Testis (tissue), 3 donors: ENCODE data around the gene MAGI1. TPM values are rescaled to one million over a fixed set of nuclear protein-coding genes. Genes with fewer than 3 reads are reported as not detected.

Experiments
- DNase-seq: peaks from one replicate; pipeline ENCODE4 v3.0.0-alpha.2; 2019
- H3K27ac ChIP-seq, 2 donors: fragments of 200-600 bp; sonication (generic); one replicate each; pipeline ENCODE4 v1.5.1; 2019
- H3K27me3 ChIP-seq: fragments of 200-600 bp; sonication (generic); one replicate; pipeline ENCODE4 v1.5.1; 2019
- H3K36me3 ChIP-seq: fragments of 200-600 bp; sonication (generic); one replicate; pipeline ENCODE4 v1.5.1; 2017; ENCODE audit warnings: low read depth; ENCODE audit errors: missing control alignments
- H3K4me1 ChIP-seq: fragments of 200-600 bp; sonication (generic); one replicate; pipeline ENCODE4 v1.5.1; 2019
- H3K4me3 ChIP-seq, 2 donors: fragments of 200-600 bp; sonication (generic); one replicate each; pipeline ENCODE4 v1.5.1; 2017 to 2019
- H3K9me3 ChIP-seq: fragments of 200-600 bp; sonication (generic); one replicate; pipeline ENCODE4 v1.5.1; 2017
- POLR2A ChIP-seq: fragments of 450-650 bp; IDR thresholded peaks from one replicate; pipeline ENCODE4 v1.6.1; 2017; ENCODE audit warnings: antibody characterized with exemption, mild to moderate bottlenecking, moderate library complexity
- WGBS, 2 donors: methylation state at CpG; one replicate each; pipeline ENCODE4 v1.1.5; 2018; 5-methylcytosine and 5-hydroxymethylcytosine counted together
- intact Hi-C: fragments of 100-400 bp; cut with DNase I; formaldehyde crosslinking; loops from one replicate; pipeline ENCODE4 v1.15.1; 2023; ENCODE audit warnings: low total_unique reads
- polyA plus RNA-seq: library from polyadenylated mRNA; stranded (reverse); fragments of 350-450 nt; fragmentation: Illumina TruSeq; extraction: RNeasy Lipid Tissue Mini Kit (QIAGEN cat#74804); gene quantifications from one replicate; pipeline ENCODE4 v1.2.3, GENCODE V29; 2014; ENCODE audit warnings: low read depth, low replicate concordance; ENCODE audit not compliant: insufficient read depth
- total RNA-seq, 2 donors: library from RNA; depleted of rRNA; stranded (reverse); fragments of >200 nt; gene quantifications; one replicate each; pipeline ENCODE4 v1.2.3, GENCODE V29; 2016
- TF ChIP-seq, protein P1 (sequence below), 3 experiments: fragments of 450-650 bp in 2 of 3; fragments of 200-600 bp in 1 of 3; sonication (generic) in 1 of 3; IDR thresholded peaks; one replicate each; pipeline ENCODE4 v1.5.1; 2016 to 2019; ENCODE audit warnings: antibody characterized with exemption in 3 of 3, mild to moderate bottlenecking in 2 of 3, moderate library complexity in 1 of 3

The MAGI1 gene
- total and polyA plus RNA-seq, 3 donors from 2014 or later, result 55.4 to 60.4 (median 56.1) TPM

DNA sequence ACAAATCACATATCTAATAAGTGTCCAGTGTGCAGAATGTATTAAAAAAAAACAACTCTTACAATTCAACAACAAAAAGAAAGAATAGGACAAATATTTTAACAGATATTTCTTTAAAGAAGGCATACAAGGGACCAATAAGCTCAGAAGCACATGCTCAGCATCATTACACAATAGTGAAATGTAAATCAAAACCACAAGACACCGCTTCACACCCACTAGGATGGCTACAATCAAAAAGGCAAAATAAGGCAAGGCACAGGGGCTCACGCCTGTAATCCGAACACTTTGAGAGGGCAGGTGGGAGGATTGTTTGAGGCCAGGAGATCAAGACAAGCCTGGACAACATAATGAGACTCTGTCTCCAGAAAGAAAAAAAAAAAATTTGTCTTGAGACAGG is 255.6 kb downstream of the MAGI1 start:
- DNase-seq, result no peak
- H3K27ac ChIP-seq, result no peak overlapping the region
- no peaks in the 10 kb centered on the region for H3K36me3 ChIP-seq
- intact Hi-C loops, result no loop called here
- WGBS, 2 donors, result 84 to 95% methylated on average over 3 of the region's 3 CpGs
- H3K4me1 ChIP-seq, result peaks cover 8% of the 10 kb centered on the region
- H3K27me3 ChIP-seq, result no peaks in the 10 kb centered on the region
- no peak for TF ChIP-seq POLR2A
- TF ChIP-seq, protein P1, sequence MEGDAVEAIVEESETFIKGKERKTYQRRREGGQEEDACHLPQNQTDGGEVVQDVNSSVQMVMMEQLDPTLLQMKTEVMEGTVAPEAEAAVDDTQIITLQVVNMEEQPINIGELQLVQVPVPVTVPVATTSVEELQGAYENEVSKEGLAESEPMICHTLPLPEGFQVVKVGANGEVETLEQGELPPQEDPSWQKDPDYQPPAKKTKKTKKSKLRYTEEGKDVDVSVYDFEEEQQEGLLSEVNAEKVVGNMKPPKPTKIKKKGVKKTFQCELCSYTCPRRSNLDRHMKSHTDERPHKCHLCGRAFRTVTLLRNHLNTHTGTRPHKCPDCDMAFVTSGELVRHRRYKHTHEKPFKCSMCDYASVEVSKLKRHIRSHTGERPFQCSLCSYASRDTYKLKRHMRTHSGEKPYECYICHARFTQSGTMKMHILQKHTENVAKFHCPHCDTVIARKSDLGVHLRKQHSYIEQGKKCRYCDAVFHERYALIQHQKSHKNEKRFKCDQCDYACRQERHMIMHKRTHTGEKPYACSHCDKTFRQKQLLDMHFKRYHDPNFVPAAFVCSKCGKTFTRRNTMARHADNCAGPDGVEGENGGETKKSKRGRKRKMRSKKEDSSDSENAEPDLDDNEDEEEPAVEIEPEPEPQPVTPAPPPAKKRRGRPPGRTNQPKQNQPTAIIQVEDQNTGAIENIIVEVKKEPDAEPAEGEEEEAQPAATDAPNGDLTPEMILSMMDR (IDR thresholded peaks at IDR 0.05), result no peak
- no peak overlapping the region for H3K4me3 ChIP-seq
- no peaks in the 10 kb centered on the region for H3K9me3 ChIP-seq

DNA sequence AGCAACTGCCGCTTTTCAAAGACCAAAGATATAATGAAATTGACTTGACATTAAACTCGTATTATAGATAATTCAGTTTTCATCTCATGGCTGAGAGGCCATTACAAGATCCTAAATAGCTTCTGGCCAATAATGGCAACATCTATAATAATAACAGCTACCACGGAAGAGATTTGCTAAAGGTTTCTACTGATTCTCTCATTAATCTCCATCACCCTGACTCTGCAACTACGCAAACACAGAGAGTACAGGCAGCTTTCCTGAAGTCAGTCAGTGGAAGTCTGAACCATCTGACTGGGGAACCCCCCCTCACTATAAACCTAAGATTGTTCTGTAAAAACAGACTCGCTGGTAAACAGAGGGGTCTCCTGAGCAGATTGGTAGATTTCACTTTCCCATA is 257.1 kb downstream of the MAGI1 start:
- TF ChIP-seq, protein P1 (IDR thresholded peaks at IDR 0.05), result no peak
- TF ChIP-seq POLR2A, result no peak
- H3K27me3 ChIP-seq, result no peaks in the 10 kb centered on the region
- no peak for DNase-seq
- intact Hi-C loops, result no loop called here
- H3K27ac ChIP-seq, result no peak overlapping the region
- 92 to 93% methylated on average over 5 of the region's 5 CpGs for WGBS, 2 donors
- H3K4me1 ChIP-seq, result no peaks in the 10 kb centered on the region
- H3K36me3 ChIP-seq, result no peaks in the 10 kb centered on the region
- H3K4me3 ChIP-seq, result no peak overlapping the region
- no peaks in the 10 kb centered on the region for H3K9me3 ChIP-seq

DNA sequence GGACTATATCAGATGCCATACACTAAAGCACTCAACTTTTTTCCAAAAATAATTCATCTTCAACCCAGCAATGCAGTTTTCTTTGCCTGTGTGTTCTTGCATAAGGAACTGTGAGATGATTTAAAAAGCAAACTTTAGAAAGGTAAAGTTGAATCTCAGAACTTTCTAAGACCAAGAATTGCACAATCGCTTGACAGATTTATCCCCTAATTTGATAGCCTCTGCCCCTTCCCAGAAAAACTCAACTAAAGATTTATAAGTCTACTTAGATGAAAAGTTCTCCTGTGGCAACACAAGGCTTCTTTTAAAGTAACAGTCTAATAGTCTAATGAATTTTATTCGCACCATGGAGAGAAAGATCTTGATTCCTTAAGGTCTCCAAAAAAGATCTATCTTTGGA is 259.3 kb downstream of the MAGI1 start:
- Histone ChIP-seq H3K27ac (no peak overlapping the region), H3K4me3 (no peak overlapping the region), H3K36me3 (no peaks in the 10 kb centered on the region), H3K4me1 (no peaks in the 10 kb centered on the region), H3K27me3 (no peaks in the 10 kb centered on the region), H3K9me3 (no peaks in the 10 kb centered on the region)
- 80 to 87% methylated on average over 2 of the region's 2 CpGs for WGBS, 2 donors
- intact Hi-C loops, result no loop called here
- no peak for TF ChIP-seq POLR2A
- TF ChIP-seq, protein P1 (IDR thresholded peaks at IDR 0.05), result no peak
- DNase-seq, result no peak

DNA sequence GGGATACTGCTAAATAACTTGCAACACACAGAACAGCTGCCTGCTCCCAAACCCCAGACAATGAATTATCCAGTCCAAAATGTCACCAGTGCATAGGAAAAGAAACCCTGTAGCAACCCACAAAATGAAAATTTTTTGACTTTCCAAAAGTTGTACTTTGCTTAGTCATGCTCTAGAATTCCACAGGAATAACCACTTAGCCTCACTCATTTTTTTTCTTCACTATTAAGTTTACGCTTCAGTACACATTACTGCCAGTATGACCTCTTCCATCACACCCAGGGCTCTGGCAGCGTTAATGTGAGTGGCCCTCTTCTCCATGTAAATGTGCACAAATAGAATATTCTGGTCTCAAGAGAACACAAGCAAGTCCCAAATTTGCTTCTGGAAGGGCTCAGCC is 259.8 kb downstream of the MAGI1 start:
- H3K27me3 ChIP-seq, result no peaks in the 10 kb centered on the region
- H3K36me3 ChIP-seq, result no peaks in the 10 kb centered on the region
- H3K27ac ChIP-seq, result no peak overlapping the region
- no peaks in the 10 kb centered on the region for H3K4me1 ChIP-seq
- TF ChIP-seq POLR2A, result no peak
- TF ChIP-seq, protein P1 (IDR thresholded peaks at IDR 0.05), result no peak
- no peak for DNase-seq
- no peaks in the 10 kb centered on the region for H3K9me3 ChIP-seq
- no peak overlapping the region for H3K4me3 ChIP-seq
- WGBS, 2 donors, result 81 to 91% methylated on average over 2 of the region's 2 CpGs
- intact Hi-C loops, result no loop called here

DNA sequence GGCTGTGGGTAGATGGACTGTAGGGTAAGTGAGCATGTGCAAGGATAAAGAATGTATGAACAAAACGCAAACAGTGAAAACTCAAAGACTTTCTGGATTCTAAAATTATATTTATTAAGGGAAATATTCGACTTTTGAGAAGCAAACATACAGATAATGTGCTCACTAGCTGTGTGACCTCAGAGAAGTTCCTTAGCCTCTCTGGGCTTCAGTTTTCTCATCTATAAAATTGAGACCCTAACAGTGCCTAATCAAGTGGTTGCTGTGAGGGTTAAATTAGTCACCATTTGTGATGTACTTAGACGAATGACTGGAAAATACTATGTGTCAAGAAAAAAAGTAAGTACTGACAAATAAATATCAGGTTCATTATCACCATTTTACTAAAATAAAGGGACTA is 261.7 kb downstream of the MAGI1 start:
- no peaks in the 10 kb centered on the region for H3K27me3 ChIP-seq
- no peak overlapping the region for H3K27ac ChIP-seq
- H3K4me1 ChIP-seq, result no peaks in the 10 kb centered on the region
- no peak overlapping the region for H3K4me3 ChIP-seq
- intact Hi-C loops, result no loop called here
- H3K36me3 ChIP-seq, result no peaks in the 10 kb centered on the region
- no peaks in the 10 kb centered on the region for H3K9me3 ChIP-seq
- WGBS, 2 donors, result 89 to 92% methylated on average over 3 of the region's 3 CpGs
- no peak for TF ChIP-seq POLR2A
- TF ChIP-seq, protein P1 (IDR thresholded peaks at IDR 0.05), result no peak
- DNase-seq, result no peak
